ENCODE data around the gene LY6G6F.

Gene LY6G6F

DNA sequence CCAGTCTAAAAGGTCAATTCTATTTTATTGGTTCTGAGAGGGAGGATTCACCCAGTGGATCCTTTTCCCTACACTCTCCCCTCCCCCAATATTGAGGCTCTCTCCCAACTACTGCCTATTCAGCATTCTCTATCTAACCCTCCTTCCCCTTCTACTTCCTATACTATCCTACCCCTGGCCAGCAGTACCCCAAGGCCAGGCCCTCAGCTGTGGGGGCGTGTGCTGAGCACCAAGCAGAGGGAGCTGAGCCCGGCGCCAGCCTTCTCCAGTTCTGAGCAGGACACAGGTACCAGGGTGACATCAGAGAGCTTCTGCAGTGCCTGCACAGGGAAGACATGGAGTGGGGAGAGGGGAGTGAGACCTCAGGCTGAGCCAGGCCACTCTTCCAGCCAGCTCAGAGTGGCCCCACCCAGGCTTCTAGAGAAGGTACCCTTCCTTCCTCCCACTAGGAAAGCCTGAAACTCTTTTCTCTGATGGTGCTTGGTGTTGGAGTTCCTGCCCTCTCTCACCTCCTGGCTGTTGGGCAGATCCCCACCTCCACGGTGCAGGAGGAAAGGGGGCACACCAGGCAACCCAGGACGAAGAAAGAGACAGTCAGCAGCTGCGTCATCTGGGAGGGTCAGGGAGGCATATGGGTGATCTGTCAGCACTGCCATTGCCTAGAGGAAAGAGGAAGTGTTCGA lies 20.5 kb downstream of the LY6G6F start:
- DNase-seq: peak; percentile 53

DNA sequence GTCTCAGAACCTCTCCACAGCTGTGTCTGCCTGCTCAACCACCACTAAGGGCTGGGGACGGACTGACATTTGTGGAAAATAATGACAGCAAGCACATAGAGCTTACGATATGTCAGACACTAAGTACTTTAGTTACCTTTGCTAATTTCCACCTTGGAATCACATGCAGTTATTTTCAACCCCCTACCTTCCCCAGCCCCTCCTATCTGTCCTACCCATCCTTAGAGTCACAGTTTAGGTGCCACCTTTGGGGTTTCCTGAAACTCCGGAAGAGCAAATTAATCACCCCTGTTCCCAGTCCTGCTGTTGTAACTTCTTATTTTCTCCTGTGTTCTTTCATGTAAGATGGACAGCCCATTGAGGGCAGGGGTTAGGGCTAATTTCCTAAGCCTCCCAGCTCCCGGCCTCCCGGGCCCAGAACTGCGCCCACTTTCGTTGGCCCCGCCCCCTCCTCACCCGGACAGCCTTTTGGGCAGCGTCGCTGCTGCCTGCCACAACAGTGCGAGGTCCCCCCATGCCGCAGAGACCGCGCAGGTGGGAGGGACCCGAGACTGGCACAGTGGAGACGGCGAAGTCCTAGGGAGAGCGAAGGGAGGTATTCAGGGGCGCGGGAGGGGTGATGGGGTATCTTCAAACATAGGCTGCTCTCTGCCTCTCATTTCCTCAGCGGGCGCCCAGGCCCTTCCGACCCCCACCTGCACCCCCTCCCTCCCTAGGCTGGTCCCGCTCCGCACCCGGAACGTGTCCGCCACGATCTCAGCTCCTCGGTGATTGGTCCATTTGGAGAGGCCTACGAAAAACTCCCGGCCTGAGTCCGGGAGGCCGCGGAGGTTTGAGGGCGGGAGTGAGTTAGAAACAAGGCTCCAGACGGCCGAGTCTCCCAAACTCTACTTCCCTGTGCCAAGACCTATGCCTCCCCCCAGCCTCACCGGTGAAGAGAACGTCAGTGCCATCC lies 21.3 kb downstream of the LY6G6F start:
- no peak for DNase-seq

DNA sequence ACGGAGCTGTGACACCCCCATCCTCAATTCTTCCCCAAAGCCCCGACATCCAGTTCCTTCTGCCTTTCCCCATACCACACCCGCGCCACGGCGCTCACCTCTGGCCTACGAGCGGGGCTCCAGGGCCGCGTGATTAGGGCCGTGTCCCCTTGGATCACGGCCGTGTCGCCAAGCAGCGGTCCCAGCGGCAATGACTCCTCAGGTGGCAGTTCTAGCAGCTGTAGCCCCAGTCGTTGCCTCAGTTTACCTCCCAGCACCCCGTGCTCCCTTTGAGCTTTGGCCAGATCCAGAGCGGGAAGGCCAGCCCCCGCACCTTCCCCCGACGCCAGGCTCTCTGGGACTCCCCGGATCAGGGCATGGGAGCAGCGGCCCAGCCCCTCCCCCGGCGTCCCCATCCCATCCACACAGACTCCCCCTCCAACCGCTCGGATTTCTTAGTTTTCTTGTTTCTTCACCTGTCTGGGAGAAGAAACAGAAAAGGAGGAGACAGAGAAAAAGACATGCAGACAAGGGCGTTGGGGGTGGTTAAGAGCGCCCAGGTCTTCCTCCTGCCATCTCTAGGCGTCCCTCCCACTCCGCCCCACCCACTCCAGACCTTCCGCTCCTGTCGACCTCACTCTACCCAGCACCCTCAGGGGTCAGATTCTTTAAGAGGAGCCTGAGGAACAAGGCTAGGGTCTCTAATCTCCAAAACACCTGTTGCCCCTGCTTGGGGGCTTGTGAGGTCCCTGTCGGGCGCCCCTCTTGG lies 22.3 kb downstream of the LY6G6F start, which contains the start of gene DDAH2:
Gene DDAH2 (minus strand): TSS at position 533 of the 748 bp plus-strand sequence. CDS start 138 bp downstream, at position 395.
- DNase-seq: no peak

DNA sequence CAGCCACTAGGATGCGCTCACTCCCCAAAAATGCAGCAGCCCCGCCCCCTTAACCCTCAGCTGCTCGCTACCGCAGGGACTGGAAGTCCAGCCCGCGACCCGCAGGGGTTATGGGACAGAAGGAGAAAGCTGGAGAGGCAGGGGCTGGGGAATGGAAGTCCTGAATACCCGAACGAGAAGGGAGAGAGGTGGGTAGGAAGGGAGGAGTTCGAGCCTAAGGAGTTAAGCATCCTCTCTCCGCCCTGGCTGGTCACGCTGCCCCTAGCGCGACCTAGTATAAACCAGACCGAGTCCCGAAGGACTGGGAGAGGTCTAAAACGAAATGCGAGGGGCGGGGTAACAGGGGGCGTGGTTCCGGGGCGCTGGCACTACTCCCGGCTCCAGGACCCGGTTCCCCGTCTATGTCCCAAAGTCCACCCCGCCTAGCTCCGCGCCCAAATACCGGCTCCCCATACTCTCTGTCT lies 22.9 kb downstream of the LY6G6F start:
- DNase-seq: peak; percentile 90

DNA sequence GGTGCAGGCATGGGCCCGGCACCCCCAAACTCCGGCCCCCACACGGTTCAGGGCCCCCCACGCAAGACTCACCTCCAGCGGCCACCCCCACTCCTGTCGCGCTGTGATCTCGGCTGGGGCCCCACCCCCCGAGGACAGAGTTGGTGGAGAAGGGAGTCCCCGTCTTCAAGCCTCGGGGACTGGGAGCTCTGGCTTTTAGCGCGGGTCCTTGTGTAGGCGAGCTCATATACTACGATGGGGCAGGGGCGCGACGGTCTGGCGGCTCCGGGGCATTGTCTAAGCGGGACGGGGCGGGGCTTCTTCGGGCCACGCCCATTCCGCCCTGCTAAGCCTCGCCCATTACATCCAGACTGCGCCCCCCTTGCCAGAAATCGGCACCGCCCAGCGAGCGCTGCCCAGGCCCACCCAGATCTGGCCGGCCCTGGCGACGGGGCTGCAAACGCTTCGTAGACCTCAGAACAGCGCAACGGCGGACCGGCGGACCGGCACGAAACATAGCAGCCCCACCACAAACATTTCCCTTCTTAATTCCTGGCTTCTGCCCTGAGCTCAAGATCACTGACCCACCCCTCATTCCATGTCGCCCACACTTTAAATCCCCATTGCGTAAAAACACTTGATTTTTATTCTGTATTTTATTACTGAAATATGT lies 23.4 kb downstream of the LY6G6F start:
- peak; percentile 76 for DNase-seq

DNA sequence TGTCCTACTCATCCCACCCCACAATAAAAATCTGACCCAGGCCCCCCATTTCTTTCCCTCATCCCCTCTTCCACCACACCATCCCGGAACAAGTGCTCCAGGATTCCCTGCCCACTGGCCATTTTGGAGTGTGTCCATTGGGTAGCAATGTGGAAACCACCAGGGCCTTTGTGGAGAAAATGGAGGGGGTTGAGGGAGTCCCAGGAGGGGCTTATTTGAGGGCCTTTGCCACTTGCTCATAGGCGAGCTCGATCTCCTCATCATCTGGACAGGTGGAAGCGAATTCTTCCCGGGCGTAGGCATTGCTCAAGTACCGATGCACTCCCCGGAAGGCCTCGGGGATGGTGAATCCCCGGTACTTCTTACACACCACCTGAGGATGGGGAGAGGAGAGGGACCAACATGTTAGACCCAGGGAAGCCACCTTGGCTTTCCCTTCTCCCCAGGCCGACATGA lies 24.0 kb downstream of the LY6G6F start:
- DNase-seq: no peak

DNA sequence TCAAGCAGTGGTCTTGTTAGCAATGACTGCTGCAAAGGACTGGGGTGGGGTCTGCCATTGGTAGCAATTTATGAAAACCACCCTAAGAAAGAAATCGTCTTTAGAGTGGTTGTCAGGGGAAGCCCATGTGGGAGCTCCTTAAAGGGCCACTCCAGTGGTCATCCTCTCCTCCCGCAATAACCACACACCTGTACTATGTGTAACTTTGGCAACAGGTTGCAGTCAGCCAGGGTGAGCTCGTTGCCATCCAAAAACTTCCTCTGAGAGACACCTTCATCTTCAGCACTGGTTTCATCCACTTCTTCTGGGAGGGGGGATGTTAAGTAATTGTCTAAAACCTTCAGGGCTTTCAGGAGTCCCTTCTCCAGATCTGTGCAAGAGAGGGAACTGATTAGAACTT lies 25.4 kb downstream of the LY6G6F start:
- DNase-seq: no peak

DNA sequence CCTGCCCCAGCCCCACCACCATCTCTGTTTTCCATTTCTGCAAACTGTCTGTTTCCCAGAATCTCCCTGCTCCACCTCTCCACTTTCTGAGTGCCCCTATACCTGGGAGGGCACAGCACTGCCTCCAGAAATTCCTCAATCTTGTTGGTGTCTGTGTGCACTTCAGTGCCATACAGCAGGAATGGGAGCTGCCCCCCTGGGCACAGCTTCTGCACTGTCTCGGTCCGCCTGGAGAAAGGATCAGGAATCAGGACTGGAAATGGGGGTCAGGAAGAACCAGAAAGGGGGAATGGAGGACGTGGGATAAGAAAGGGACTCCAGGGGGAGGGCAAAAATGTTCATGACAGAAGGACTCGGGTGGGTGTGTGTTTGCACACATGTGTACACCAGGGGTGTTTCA lies 27.1 kb downstream of the LY6G6F start:
- DNase-seq: no peak

DNA sequence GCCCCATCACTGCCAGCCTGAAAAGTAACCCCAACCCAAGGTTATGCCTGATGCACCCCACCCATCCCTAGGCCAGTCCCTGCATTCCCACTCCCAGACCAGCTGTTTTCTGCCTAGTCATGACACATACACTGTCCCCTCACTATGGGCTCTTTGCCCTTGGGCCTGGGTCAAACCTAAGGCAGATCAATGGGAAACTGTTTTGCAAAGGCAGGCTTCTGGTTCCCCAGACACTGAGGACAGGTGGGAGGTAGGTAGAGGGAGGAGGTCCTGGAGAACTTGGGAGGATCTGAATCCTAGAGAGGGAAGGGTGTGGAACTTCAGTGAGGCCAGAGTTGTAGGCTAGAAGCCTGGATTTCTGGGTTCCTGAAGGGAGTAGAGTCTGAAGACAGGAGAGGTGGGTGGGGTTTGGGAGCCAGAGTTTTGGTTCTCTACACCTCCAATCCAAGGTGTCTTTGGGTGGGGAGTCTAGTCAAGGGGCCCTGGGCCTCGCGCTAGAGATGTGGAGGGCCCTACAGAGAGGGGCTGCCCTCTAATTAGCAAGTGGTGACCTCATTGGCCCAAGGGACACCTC lies 27.7 kb downstream of the LY6G6F start:
- DNase-seq: no peak

DNA sequence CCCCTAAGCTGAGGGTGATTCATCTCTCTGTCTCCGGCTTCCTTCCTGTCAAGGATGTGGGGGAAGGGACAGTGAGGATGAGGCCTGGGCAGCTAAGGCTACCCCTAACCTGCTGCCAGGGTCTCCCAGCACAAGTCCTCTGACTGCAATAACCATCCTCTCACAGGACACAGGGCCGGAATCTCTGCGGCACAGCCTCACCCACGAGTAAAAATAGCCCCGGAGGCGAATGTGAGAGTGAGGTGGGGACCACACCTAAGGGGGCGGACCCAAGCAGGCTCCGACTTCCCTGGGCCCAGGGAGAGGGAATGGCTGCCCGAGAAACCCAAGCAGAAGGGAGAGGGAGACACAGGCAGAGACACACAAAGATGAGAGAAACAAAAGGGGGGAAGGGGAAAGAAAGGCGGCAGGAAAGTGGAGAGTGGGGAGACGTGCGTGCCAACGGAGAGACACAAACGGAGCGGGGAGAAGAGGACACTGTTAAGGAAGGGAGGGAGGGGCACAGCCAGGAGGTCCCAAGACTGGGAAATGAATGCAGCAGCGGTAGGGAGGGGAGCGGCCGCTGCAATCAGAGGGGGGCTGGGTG lies 28.2 kb downstream of the LY6G6F start:
- DNase-seq: peak; percentile 69

DNA sequence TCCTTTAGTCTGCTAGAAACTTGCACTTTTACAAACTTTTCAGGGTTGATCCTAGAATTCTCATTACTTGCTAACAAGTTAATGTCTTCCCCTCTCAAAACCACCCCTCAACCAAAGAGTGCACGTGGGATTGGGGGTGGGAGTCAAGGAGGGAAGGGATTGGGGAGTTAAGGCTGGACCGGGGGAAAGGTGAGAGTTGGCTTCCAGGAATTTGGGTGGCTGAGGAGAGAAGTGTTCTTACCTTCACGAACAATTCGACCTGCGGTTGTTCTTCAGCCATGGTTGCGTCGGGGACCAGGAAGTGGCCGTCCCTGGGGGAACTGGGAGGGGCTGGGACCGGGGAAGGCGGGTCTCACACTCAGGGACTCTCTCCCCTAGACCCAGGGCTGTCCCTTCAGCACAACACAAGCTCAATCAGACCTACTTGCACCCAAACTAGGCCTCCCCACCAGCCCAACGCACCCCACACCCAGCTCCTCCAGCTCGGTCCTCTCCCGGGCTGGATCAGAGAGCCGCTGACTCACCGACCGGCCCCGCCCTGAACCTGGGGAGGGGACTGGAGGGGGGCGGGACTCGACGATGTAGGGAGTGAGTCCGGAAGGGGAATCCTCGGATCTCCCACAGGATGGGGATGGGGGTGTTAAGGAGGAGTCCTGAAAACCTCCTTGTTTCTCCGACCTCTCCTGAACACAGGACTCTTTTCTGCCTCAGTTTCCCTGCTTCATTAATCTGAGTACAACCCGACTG lies 29.5 kb downstream of the LY6G6F start, which contains the start of gene CLIC1:
Gene CLIC1 (minus strand): TSS at position 510 of the 747 bp plus-strand sequence. CDS start 230 bp downstream, at position 280.
- peak; percentile 85 for DNase-seq

DNA sequence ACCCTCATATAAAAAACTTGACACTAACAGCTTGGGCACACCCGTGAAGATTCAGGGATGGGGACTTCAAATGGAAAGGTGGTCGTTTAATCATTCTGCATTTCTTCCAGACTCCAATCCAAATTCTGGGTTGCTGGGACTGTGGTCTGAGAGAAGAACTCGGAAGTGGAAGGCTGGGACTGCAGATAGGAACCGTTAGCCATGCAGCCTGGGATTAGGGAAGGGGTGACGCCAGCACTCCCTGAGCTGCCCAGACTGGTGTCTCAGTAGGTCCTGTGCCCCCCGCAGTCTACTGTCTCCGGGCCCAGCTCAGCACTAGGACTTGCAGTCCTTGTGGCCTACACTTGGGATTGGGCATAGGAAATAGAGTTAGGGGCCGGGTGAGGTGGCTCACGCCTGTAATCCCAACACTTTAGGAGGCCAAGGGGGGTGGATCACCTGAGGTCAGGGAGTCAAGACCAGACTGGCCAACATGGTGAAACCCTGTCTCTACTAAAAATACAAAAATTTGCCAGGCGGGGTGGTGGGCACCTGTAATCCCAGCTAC lies 30.2 kb downstream of the LY6G6F start:
- no peak for DNase-seq

DNA sequence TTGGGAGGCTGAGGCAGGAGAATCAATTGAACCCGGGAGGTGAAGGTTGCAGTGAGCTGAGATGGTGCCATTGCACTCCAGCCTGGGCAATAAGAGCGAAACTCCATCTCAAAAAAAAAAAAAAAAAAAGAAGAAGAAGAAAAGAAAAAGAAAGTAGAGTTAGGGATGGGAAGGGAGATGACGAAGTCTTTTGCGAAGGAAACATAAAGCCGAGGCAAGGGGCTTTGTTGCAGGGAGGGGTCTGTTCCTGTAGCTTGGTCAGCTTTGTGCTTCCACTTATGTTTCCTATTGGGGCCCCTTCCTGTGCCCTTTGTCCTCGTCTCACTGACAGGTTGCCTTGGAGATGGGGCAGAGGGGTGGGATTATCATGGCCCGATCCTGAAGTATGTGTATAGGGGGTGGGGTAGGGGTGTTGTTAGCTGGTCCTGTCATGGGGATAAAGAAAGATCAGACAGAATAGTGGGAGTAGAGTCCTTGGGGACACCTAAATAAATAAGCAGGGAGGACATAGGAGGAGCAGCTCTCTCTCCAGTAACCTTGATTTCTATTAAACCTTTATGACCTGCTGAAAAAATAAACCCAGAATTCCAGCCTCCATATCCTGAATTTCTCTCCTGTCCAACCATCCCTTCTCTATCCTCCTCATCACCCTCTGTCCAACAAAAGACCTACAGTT lies 30.8 kb downstream of the LY6G6F start:
- DNase-seq: no peak

DNA sequence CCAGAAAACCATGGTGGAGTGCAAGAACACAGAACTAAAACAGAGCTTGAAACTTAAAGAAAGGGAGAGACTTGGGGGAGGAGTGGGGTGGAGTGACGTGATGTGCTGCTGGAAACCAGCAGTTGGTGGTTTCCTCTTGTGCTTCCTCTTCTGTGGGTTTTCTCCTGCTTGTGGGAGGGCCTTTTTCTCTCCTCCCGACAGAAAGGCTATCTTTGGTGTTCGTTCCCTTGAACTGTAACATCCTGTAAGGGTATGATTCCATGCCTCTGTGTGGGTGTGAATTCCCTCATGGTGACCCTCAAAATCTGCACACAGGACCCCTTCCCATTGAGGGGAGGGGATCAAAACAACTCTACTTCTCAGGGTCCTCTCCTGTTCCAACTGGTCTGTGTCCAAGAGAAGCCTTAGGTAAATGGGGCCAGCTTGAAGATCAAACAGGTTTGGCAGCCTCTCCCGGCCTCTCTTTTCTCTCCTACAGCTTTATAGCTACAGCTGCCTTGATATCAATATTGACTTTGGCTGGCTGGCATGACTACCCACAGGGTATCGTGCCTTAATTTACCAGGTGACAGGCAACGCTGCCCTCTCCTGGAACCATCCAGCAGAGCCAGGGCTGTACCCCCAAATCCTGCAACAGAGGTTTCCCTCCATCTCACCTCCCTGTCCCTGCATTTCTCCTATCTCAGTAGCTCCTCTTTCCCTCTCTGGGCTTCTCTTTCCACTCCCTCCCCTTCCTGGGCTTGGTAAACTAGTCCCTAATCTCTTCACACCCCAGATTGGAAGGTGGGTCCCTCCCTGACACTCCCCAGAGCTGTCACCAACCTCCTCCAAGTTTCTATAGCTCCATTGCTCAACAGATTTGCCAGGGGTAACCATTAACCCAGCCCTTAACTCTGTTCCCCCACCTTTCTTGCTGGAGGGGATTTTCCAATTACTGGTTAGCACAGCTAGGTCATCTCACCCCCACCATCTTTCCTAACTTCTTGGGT lies 31.6 kb downstream of the LY6G6F start:
- peak; percentile 74 for DNase-seq

DNA sequence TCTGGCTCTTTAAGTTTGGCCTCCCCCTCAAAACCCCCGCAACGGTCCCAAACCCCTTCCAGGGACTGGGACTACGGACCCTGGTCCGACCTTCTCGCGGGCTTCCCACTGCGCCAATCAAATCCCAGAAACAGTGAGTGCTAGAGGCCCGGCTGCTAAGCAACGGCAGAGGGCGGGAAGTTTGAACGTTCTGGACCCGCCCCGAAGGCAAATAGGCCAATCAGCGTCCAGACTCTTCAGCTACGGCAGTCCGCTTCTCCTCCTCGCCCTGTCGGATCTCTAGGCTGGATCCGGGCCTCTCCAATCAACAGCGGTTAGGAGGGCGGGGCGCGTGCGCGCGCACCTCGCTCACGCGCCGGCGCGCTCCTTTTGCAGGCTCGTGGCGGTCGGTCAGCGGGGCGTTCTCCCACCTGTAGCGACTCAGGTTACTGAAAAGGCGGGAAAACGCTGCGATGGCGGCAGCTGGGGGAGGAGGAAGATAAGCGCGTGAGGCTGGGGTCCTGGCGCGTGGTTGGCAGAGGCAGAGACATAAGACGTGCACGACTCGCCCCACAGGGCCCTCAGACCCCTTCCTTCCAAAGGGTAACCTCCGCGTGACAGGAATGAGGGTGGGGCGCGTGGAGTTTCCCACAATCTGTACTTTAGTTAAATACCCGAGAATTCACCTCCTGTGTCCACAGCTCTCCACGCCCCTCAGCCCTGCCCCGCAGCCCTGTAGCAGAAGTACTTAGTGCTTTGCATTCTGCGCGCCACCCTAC lies 33.2 kb downstream of the LY6G6F start, which contains the start of gene MSH5:
Gene MSH5 (plus strand): TSS at position 367 of the 758 bp plus-strand sequence. CDS start 462 bp downstream, outside the sequence.
- DNase-seq: peak; percentile 95

DNA sequence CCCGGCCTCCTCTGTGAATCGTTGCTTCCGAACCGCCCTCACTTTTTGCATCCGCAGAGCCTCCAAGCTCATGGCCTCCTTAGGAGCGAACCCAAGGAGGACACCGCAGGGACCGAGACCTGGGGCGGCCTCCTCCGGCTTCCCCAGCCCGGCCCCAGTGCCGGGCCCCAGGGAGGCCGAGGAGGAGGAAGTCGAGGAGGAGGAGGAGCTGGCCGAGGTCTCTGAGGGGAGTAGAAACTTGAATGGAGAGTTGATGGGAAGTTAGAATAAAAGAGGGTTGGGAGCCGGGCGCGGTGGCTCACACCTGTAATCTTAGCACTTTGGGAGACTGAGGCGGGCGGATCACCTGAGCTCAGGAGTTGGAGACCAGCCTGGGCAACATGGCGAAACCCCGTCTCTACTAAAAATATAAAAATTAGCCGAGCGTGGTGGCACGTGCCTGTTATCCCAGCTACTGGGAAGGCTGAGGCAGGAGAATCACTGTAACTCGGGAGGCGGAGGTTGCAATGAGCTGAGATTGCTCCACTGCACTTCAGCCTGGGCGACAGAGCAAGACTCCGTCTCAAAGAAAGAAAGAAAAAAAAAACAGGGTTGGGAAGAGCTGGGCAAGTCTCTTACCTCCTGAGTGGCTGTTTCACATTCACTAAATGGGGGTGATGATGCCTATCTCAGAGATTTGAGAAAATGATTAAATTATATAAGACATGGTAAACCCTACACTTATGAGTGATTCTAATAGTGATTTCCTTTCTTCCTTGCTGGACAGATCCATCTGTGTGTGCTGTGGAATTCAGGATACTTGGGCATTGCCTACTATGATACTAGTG lies 33.9 kb downstream of the LY6G6F start:
- no peak for DNase-seq

DNA sequence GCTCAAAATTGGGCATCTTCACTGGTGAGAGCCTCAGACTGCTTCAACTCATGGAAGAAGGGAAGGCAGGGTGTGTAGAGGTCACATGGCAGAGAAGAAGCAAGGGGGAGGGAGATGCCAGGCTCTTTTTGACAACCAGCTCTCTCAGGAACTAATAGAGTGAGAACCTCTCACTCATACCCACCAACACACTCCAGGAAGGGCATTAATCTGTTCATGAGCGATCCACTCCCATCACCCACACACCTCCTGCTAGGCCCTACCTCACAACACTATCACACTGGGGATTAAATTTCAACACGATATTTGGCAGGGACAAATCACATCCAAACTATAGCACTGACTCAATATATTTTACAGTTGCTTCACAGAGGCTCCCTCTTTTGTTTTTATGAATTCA lies 35.1 kb downstream of the LY6G6F start:
- no peak for DNase-seq
